ENCODE measurements around the gene UGT2B17. TPM values are rescaled to one million over a fixed set of nuclear protein-coding genes. Genes with fewer than 3 reads are reported as not detected.

UGT2B17 gene
- total and polyA plus RNA-seq, 10 of the 15 experiments (the other 5 are each of a cell fraction or from before 2014, with no cell fraction given) = 0.15 TPM; not detected in 9

- Histone ChIP-seq H3K9me3 (replicated peaks; ENCODE audit: control insufficient read depth, insufficient read depth, low read length) (no peaks in the 10 kb centered on the region), H3K27ac (ENCODE audit: control insufficient read depth, insufficient read depth) (no peak overlapping the region), H3K9ac (ENCODE audit: control insufficient read depth, insufficient read depth, low read length) (no peak overlapping the region), H3K4me1 (ENCODE audit: control insufficient read depth, insufficient read depth, low read length) (no peaks in the 10 kb centered on the region), H3K4me2 (ENCODE audit: control insufficient read depth, insufficient read depth) (no peak overlapping the region), H4K20me1 (ENCODE audit: control insufficient read depth, insufficient read depth) (no peaks in the 10 kb centered on the region), H3K79me2 (ENCODE audit: control insufficient read depth, insufficient read depth, low read length) (no peaks in the 10 kb centered on the region), H3K27me3 (replicated peaks in 1 of 2; ENCODE audit: control insufficient read depth in 2 of 2, insufficient read depth in 2 of 2, low read length in 1 of 2) (no peaks in the 10 kb centered on the region), H2AFZ (ENCODE audit: control insufficient read depth, low read depth, low read length) (no peak overlapping the region), H3K36me3 (ENCODE audit: control insufficient read depth in 2 of 2, insufficient read depth in 2 of 2, low read length in 1 of 2) (no peaks in the 10 kb centered on the region), H3K4me3 (no peak overlapping the region)
- SMC1A ChIA-PET (ENCODE audit: uncharacterized antibody, unreplicated experiment) = no interaction called here
- RAD21 ChIA-PET (ENCODE audit: unreplicated experiment) = no interaction called here
- intact Hi-C loops (cut with micrococcal nuclease; ENCODE audit: unreplicated experiment) = no loop called here
- no peak for ATAC-seq
- FAIRE-seq = no peak
- TF ChIP-seq GABPA (IDR thresholded peaks at IDR 0.05; ENCODE audit: low read depth) (no peak), BCL3 (IDR thresholded peaks at IDR 0.05; ENCODE audit: borderline replicate concordance, insufficient read depth, low read depth, low read length, poor library complexity, severe bottlenecking) (no peak), TCF12 (IDR thresholded peaks at IDR 0.05; ENCODE audit: low read depth, low read length) (no peak), POLR2AphosphoS2 (IDR thresholded peaks at IDR 0.05; ENCODE audit: low read depth, low read length) (no peak), TAF1 (IDR thresholded peaks at IDR 0.05; ENCODE audit: borderline replicate concordance, low read depth, low read length) (no peak), MAX (IDR thresholded peaks at IDR 0.05; ENCODE audit: low read depth, low read length) (no peak)
- POLR2A ChIA-PET = no interaction called here
- no TSS peak for BruUV-seq (replicated peaks)
- in situ Hi-C loops (cut with MboI) = no loop called here
- CTCF ChIA-PET = no interaction called here
- WGBS (ENCODE audit: insufficient coverage, insufficient replicate concordance, low lambda C conversion rate, missing lambda C conversion rate) = no CpG with 5 or more reads among the region's 1 CpG
- no peak for DNase-seq (ENCODE audit: low read depth, low spot score)
These were observed 30.1 kb upstream of the UGT2B17 start for GRCh38 chr4:68606240-68606639.

GRCh38 chr4:68599150-68599549 lies 23.0 kb upstream of the UGT2B17 start:
- no TSS peak for BruUV-seq (replicated peaks)

More at GRCh38 chr4:68599150-68599549, 23.0 kb upstream of the UGT2B17 start:
- no peak overlapping the region for H3K4me2 ChIP-seq (ENCODE audit: control insufficient read depth, insufficient read depth)
- ChIA-PET POLR2A (no interaction called here), SMC1A (ENCODE audit: uncharacterized antibody, unreplicated experiment) (no interaction called here), RAD21 (ENCODE audit: unreplicated experiment) (no interaction called here), CTCF (no interaction called here)
- H3K9me3 ChIP-seq (replicated peaks; ENCODE audit: control insufficient read depth, insufficient read depth, low read length) = no peaks in the 10 kb centered on the region
- H3K36me3 ChIP-seq (ENCODE audit: control insufficient read depth in 2 of 2, insufficient read depth in 2 of 2, low read length in 1 of 2) = no peaks in the 10 kb centered on the region
- H3K27me3 ChIP-seq (replicated peaks in 1 of 2; ENCODE audit: control insufficient read depth in 2 of 2, insufficient read depth in 2 of 2, low read length in 1 of 2) = no peaks in the 10 kb centered on the region
- no peak for FAIRE-seq
- no peak overlapping the region for H2AFZ ChIP-seq (ENCODE audit: control insufficient read depth, low read depth, low read length)
- H3K27ac ChIP-seq (ENCODE audit: control insufficient read depth, insufficient read depth) = no peak overlapping the region
- no peaks in the 10 kb centered on the region for H3K79me2 ChIP-seq (ENCODE audit: control insufficient read depth, insufficient read depth, low read length)
- no peak for TF ChIP-seq IRF5 (IDR thresholded peaks at IDR 0.05; ENCODE audit: borderline replicate concordance)
- no peak for TF ChIP-seq SPI1 (IDR thresholded peaks at IDR 0.05; ENCODE audit: borderline replicate concordance, insufficient read depth, low read depth, low read length)
- no peak for TF ChIP-seq ESRRA (IDR thresholded peaks at IDR 0.05; ENCODE audit: low read length)
- no peak for TF ChIP-seq RB1 (IDR thresholded peaks at IDR 0.05; ENCODE audit: borderline replicate concordance)
- no peak for TF ChIP-seq NRF1 (conservative IDR thresholded peaks at IDR 0.05; ENCODE audit: low read depth, low read length)
- TF ChIP-seq POLR2A (IDR thresholded peaks at IDR 0.05; ENCODE audit: low read depth, low read length) = no peak
- TF ChIP-seq HCFC1 (IDR thresholded peaks at IDR 0.05; ENCODE audit: low read length) = no peak
- no peak for TF ChIP-seq HDGF (IDR thresholded peaks at IDR 0.05)
- in situ Hi-C loops (cut with MboI) (loop anchor here (25.0 kb wide), 1 partner anchor 88 kb away; no protein-coding TSS in a partner anchor), intact Hi-C loops (cut with micrococcal nuclease; ENCODE audit: unreplicated experiment) (no loop called here)
- H4K20me1 ChIP-seq (ENCODE audit: control insufficient read depth, insufficient read depth) = no peaks in the 10 kb centered on the region
- no peak overlapping the region for H3K9ac ChIP-seq (ENCODE audit: control insufficient read depth, insufficient read depth, low read length)
- no CpG with 5 or more reads among the region's 3 CpGs for WGBS (ENCODE audit: insufficient coverage, insufficient replicate concordance, low lambda C conversion rate, missing lambda C conversion rate)
- H3K4me1 ChIP-seq (ENCODE audit: control insufficient read depth, insufficient read depth, low read length) = no peaks in the 10 kb centered on the region
- no peak for ATAC-seq
- no peak for DNase-seq (ENCODE audit: low read depth, low spot score)
- H3K4me3 ChIP-seq = no peak overlapping the region
